SJSA1 (cell line): Measurements from ENCODE around the gene CD101. TPM values are rescaled to one million over a fixed set of nuclear protein-coding genes. Genes with fewer than 3 reads are reported as not detected.
"Not testable (repeated sequence)": the region's sequence is repeated elsewhere in the genome, so short reads cannot be mapped to it uniquely, and the experiment has no call there.

Experiments
- DNase-seq, 2 experiments: peaks; one replicate each; pipeline ENCODE4 v3.0.0-alpha.2; 2015 to 2020; ENCODE audit warnings: low spot score in 2 of 2, low read depth in 1 of 2
- H3K27ac ChIP-seq: fragments of 250-450 bp; sonication (Bioruptor Pico); 2 replicates; pipeline ENCODE4 v1.5.1; 2020; ENCODE audit warnings: mild to moderate bottlenecking, moderate library complexity
- H3K27me3 ChIP-seq: fragments of 250-450 bp; sonication (Bioruptor Pico); replicated peaks from 2 replicates; pipeline ENCODE4 v1.5.1; 2020; ENCODE audit warnings: mild to moderate bottlenecking, moderate library complexity
- H3K36me3 ChIP-seq: fragments of 250-450 bp; sonication (Bioruptor Pico); 2 replicates; pipeline ENCODE4 v1.5.1; 2020; ENCODE audit warnings: mild to moderate bottlenecking
- H3K4me1 ChIP-seq: fragments of 250-450 bp; sonication (Bioruptor Pico); replicated peaks from 2 replicates; pipeline ENCODE4 v1.6.1; 2021; ENCODE audit warnings: mild to moderate bottlenecking
- H3K4me3 ChIP-seq: fragments of 250-450 bp; sonication (Bioruptor Pico); 2 replicates; pipeline ENCODE4 v1.5.1; 2020; ENCODE audit warnings: mild to moderate bottlenecking
- H3K9me3 ChIP-seq: fragments of 250-450 bp; sonication (Bioruptor Pico); replicated peaks from 2 replicates; pipeline ENCODE4 v1.5.1; 2020; ENCODE audit warnings: mild to moderate bottlenecking
- total RNA-seq: library from RNA; depleted of rRNA; stranded (reverse); fragments of >200 nt; shearing (Covaris generic); gene quantifications from 2 replicates; pipeline ENCODE4 v1.2.3, GENCODE V29; 2014

CD101 gene
- total RNA-seq, 1 experiment from 2014 or later = 0.05 TPM

GRCh38 chr1:116971965-116972673 lies 29.4 kb upstream of the CD101 start:
- Histone ChIP-seq H3K4me3 (no peak overlapping the region), H3K4me1 (no peaks in the 10 kb centered on the region), H3K27ac (no peak overlapping the region), H3K9me3 (no peaks in the 10 kb centered on the region), H3K36me3 (no peaks in the 10 kb centered on the region), H3K27me3 (no peaks in the 10 kb centered on the region)
- DNase-seq = no peak

- H3K4me3 ChIP-seq = no peak overlapping the region
- no peaks in the 10 kb centered on the region for H3K36me3 ChIP-seq
- DNase-seq = no peak
- no peak overlapping the region for H3K27ac ChIP-seq
- no peaks in the 10 kb centered on the region for H3K27me3 ChIP-seq
- no peaks in the 10 kb centered on the region for H3K9me3 ChIP-seq
- no peaks in the 10 kb centered on the region for H3K4me1 ChIP-seq
These were observed 28.9 kb upstream of the CD101 start for GRCh38 chr1:116972674-116973030.

GRCh38 chr1:116980309-116980708 lies 21.3 kb upstream of the CD101 start:
- not testable (repeated sequence) for H3K4me1 ChIP-seq, H3K27ac ChIP-seq, H3K4me3 ChIP-seq, H3K36me3 ChIP-seq, H3K9me3 ChIP-seq, H3K27me3 ChIP-seq, DNase-seq

- Histone ChIP-seq H3K9me3 (no peaks in the 10 kb centered on the region), H3K27ac (no peak overlapping the region), H3K4me3 (no peak overlapping the region), H3K36me3 (no peaks in the 10 kb centered on the region), H3K27me3 (no peaks in the 10 kb centered on the region), H3K4me1 (no peaks in the 10 kb centered on the region)
- DNase-seq = no peak
These were observed 20.0 kb upstream of the CD101 start for GRCh38 chr1:116981521-116982037.

GRCh38 chr1:116982319-116983004 lies 19.1 kb upstream of the CD101 start:
- Histone ChIP-seq H3K27me3 (no peaks in the 10 kb centered on the region), H3K4me1 (no peaks in the 10 kb centered on the region), H3K9me3 (no peaks in the 10 kb centered on the region), H3K27ac (no peak overlapping the region), H3K4me3 (no peak overlapping the region), H3K36me3 (no peaks in the 10 kb centered on the region)
- no peak for DNase-seq

GRCh38 chr1:116983112-116983511 lies 18.4 kb upstream of the CD101 start:
- H3K4me1 ChIP-seq = peaks cover 2% of the 10 kb centered on the region
- no peak for DNase-seq
- H3K27ac ChIP-seq = no peak overlapping the region
- H3K4me3 ChIP-seq = no peak overlapping the region
- no peaks in the 10 kb centered on the region for H3K9me3 ChIP-seq
- no peaks in the 10 kb centered on the region for H3K27me3 ChIP-seq
- no peaks in the 10 kb centered on the region for H3K36me3 ChIP-seq

- Histone ChIP-seq H3K27ac (no peak overlapping the region), H3K4me1 (peaks cover 7% of the 10 kb centered on the region), H3K4me3 (no peak overlapping the region), H3K9me3 (no peaks in the 10 kb centered on the region), H3K36me3 (no peaks in the 10 kb centered on the region), H3K27me3 (no peaks in the 10 kb centered on the region)
- DNase-seq = no peak
These were observed 17.9 kb upstream of the CD101 start for GRCh38 chr1:116983678-116984077.

GRCh38 chr1:116984406-116985160 lies 17.0 kb upstream of the CD101 start:
- H3K27me3 ChIP-seq = no peaks in the 10 kb centered on the region
- no peak overlapping the region for H3K4me3 ChIP-seq
- DNase-seq = no peak
- peaks cover 16% of the 10 kb centered on the region for H3K4me1 ChIP-seq
- no peaks in the 10 kb centered on the region for H3K36me3 ChIP-seq
- no peak overlapping the region for H3K27ac ChIP-seq
- no peaks in the 10 kb centered on the region for H3K9me3 ChIP-seq

GRCh38 chr1:116986421-116987255 lies 14.9 kb upstream of the CD101 start:
- no peak overlapping the region for H3K4me3 ChIP-seq
- H3K36me3 ChIP-seq = no peaks in the 10 kb centered on the region
- no peak overlapping the region for H3K27ac ChIP-seq
- no peak for DNase-seq
- H3K9me3 ChIP-seq = no peaks in the 10 kb centered on the region
- peaks cover 37% of the 10 kb centered on the region for H3K4me1 ChIP-seq
- H3K27me3 ChIP-seq = no peaks in the 10 kb centered on the region

GRCh38 chr1:116987256-116987555 lies 14.4 kb upstream of the CD101 start:
- Histone ChIP-seq H3K27ac (no peak overlapping the region), H3K36me3 (no peaks in the 10 kb centered on the region), H3K9me3 (no peaks in the 10 kb centered on the region), H3K27me3 (no peaks in the 10 kb centered on the region), H3K4me1 (peaks cover 38% of the 10 kb centered on the region), H3K4me3 (no peak overlapping the region)
- DNase-seq = no peak

GRCh38 chr1:116988248-116988647 lies 13.3 kb upstream of the CD101 start:
- no peaks in the 10 kb centered on the region for H3K9me3 ChIP-seq
- DNase-seq = peak; percentile 33 to 55
- H3K4me3 ChIP-seq = no peak overlapping the region
- H3K27ac ChIP-seq = no peak overlapping the region
- no peaks in the 10 kb centered on the region for H3K36me3 ChIP-seq
- no peaks in the 10 kb centered on the region for H3K27me3 ChIP-seq
- H3K4me1 ChIP-seq = peaks cover 38% of the 10 kb centered on the region

GRCh38 chr1:116988908-116989307 lies 12.7 kb upstream of the CD101 start:
- H3K4me3 ChIP-seq = no peak overlapping the region
- H3K9me3 ChIP-seq = no peaks in the 10 kb centered on the region
- DNase-seq = peak in 1 of 2 experiments; percentile 12
- H3K36me3 ChIP-seq = no peaks in the 10 kb centered on the region
- H3K27me3 ChIP-seq = no peaks in the 10 kb centered on the region
- peaks cover 38% of the 10 kb centered on the region for H3K4me1 ChIP-seq
- no peak overlapping the region for H3K27ac ChIP-seq

- peak overlapping the region; percentile 53 for H3K27ac ChIP-seq
- H3K27me3 ChIP-seq = no peaks in the 10 kb centered on the region
- H3K4me1 ChIP-seq = peaks cover 38% of the 10 kb centered on the region
- no peaks in the 10 kb centered on the region for H3K36me3 ChIP-seq
- no peaks in the 10 kb centered on the region for H3K9me3 ChIP-seq
- peak in 1 of 2 experiments; percentile 24 for DNase-seq
- no peak overlapping the region for H3K4me3 ChIP-seq
These were observed 11.7 kb upstream of the CD101 start for GRCh38 chr1:116989835-116990234.
